Stimulated activated CD4-positive, alpha-beta T cell treated with anti-CD3 and anti-CD28 coated beads, Interleukin-1b, Interleukin-23, amount 100 ng/mL, for 24 hours (primary cell): Measurements from ENCODE around the gene RETSAT.
"Not testable (repeated sequence)": the region's sequence is repeated elsewhere in the genome, so short reads cannot be mapped to it uniquely, and the experiment has no call there.

Experiments used
- DNase-seq, 4 experiments: peaks; one replicate each; pipeline ENCODE4 v3.0.0-alpha.2; 2020; ENCODE audit warnings: low read depth in 4 of 4, low spot score in 1 of 4

Gene RETSAT

DNA sequence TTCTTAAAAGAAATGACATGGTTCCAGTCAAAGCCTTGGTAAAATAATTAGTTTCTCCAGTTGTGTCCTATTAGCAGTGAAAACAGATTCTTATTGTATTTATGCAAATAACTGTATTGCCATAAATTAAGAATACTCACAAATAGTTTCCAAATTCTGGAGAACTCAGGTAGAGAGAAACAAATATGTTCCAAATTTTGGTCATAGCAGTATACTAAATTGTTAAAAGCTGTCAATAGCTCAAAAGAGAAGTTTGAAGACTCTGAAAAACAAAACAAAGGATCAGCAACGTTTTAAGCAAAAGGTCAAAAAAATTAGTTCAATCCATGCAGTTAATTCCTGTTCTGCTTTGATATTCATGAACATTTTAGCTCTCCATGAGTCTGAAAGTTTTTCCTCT is 25.7 kb upstream of the RETSAT start:
- DNase-seq = no peak

DNA sequence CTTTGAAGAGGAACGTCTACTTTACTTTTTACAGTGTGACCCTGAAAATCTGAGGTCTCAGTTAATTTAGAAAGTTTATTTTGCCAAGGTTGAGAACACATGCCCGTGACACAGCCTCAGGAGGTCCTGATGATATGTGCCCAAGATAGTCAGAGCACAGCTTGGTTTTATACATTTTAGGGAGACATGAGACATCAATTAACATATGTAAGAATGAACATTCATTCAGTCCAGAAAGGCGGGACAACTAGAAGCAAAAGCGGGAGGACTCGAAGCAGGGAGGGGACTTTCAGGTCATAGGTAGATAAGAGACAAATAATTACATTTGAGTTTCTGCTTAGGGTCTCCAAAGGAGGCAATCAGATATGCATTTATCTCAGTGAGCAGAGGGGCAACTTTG is 23.9 kb upstream of the RETSAT start:
- no peak for DNase-seq

DNA sequence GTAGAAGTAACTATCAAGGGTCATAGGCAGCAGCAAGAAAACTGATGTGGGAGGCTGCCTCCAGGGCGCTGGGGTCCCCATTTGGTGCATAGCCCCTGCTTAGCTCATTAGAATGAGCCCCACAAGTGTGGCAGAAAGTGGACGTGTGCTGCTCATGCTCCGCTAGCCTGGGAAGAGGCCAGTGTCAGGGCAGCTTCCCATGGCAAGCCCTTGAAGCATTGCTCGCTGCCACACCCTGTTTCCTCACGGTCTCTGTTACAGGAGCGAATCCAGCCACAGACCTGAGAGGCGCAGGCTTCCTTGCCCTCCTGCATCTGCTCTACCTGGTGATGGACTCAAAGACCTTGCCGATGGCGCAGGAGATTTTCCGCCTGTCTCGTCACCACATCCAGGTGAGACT is 22.8 kb upstream of the RETSAT start:
- no peak for DNase-seq

DNA sequence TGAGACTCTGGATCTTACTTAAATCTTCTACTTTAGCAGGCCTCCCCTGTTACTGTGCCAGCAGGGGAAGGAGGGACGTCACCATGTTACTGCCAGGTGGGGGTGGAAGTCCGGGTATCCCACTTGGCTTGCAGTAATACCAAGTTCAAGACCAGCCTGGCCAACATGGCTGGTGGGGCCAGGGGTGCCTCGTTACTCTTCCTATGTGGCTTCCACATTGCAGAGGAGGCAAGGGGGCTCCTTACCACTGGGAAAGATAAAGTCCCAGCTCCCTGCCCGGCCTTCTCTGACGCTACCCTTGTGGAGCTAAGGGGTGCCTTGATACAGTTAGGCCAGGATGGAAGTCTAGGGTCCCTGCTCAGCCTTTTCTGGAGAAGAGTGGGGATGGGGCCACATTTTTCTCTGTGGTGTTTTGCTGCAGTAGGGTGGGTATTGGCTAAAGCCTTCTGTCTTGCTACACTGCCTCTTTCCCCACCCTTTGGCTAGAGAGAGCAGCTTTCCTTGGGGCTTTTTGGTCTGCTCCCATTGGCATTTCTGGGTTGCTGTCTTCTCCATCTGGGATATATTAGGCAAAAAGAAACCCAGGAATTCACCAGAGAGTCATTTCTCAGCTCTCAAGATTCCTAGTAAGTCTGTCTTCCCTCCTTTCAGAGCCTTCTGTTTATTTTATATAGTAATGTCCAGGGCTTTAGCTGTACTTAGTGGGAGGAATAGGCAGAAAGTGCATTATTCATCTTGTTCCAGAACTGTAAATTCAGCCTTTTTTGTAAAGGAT is 22.1 kb upstream of the RETSAT start:
- DNase-seq = no peak

DNA sequence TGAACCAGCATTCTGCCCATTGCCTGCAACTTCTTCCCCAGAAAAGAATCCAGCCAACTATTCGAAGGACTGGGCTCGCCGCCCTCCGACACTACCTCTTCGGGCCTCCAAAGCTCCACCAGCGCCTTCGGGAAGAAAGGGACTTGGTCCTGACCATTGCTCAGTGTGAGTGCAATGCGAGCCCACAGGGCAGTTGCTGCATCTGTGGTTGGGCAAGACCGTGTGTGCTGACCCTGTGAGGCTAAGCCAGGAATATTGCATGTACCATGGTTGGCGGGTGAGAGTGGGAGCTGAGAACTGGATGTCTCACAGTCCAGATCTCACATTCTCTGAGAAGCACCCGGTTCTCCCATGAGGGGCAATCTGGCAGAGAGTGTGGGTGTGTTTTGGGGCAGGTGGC is 16.7 kb upstream of the RETSAT start:
- DNase-seq = no peak

DNA sequence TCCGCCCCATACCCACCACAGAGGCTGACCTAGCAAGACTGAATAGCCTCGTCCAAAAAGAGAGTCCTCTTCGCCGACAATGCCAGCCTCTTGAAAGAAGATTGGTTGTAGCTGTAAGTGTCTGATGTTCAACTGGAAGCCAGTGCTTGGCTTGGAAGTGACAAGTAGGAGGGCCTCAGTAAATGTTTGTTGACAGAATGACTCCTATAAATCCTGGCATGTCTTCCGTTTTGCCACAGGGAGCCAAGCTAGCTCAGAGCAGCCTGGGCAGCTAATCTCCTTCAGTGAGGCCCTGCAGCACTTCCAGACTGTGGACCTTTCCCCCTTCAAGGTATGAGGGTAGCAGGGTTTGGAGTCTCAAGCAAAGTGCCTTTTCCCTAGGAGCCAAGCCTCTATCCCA is 15.2 kb upstream of the RETSAT start:
- DNase-seq = no peak

DNA sequence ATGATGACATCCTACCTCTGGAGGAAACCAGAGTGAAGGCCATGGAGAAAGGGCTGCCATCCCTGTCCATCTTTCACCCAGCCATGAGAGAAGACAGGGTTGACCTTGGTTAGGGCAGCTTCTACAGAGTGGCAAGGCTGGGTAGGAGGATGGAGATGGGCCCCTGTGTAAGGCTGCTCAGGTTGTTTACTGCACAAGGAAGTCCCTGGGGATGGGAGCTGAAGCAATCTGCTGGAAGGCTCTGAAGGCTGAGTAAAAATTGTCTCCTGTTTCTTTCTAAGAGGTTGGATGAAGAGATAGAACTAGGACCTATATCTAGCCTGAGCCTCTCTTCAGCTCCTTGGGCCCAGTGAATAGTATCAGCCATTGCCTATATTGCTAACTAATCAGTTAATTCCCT is 14.6 kb upstream of the RETSAT start:
- no peak for DNase-seq

DNA sequence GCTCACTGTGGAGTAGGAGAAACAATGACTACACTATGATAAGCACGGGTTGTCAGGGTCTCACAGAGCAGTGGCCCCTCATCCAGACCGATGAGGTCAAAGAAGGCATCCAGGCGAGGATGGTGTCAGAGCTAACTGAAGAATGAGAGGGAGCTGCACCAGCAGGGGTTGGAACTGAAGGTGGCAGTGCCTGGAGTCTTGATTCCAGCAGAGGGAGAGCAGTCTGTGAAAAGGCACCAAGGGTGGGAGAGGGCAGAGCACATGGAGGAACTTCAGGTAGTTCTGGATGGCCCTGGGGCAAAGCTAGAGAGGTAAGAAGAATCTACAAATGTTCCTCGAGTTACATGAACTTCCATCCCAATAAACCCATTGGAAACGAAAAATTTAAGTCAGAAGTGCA is 12.9 kb upstream of the RETSAT start:
- DNase-seq = no peak

DNA sequence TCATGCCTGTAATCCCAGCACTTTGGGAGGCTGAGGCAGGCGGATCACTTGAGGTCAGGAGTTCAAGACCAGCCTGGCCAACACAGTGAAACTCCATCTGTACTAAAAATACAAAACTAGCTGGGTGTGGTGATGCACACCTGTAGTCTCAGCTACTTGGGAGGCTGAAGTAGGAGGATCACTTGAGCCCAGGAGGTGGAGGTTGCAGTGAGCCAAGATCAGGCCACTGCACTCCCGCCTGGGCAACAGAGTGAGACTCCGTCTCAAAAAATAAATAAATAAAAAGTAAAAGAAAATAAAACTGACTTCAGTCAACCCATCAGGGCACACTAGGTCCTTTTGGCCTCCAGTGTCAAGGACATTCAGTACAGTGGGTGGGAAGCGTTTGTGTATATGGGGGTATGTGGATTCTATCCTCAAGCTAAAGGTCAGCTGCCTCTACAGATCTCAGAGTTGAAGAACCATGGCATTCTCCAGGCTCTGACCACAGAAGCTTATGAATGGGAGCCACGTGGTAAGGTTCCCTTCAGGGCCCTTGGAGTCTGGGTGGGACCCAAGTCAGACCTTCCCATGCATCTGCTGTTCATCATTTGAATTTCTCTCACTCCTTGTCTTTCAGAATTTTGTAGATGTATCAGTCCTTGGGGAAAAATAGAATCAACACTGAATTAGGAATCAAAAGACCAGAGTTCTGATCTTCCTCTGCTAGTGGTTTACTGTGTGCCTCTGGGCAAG is 8.5 kb upstream of the RETSAT start:
- DNase-seq = not testable (repeated sequence)

DNA sequence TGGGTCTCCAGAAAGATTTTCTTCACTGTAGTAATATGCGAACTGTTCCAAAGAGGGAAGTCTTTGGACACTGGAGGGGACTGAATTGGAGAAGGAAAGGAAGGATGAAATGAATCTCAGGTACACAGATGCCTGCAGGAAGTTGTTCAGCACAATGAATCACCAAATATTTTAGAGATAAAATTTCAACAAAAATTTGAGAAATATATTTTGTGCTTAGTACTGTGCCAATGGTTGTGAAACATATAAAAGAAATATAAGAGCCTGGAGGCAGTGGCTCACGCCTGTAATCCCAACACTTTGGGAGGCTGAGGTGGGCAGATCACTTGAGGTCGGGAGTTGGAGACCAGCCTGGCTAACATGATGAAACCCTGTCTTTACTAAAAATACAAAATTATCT is 3.4 kb upstream of the RETSAT start:
- DNase-seq = no peak

DNA sequence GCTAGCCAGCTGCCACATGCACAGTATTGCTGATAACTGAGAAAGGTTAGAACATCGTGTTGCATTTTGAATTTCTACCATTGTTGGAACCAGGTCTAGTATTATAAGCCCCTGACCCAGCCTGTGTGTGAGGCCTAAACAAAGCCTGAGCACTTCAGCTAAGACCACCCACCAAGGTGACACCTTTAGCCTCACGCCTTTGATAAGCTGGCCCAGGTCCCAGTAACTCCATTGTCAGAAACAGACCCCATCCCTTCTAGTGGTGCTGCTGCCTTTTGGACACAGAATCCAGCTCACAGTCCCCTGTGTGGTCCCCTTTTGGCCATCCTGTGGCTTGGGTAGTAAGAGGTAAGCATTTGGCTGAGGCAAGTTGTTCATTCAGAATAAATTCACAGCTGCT is 1.9 kb upstream of the RETSAT start:
- no peak for DNase-seq

DNA sequence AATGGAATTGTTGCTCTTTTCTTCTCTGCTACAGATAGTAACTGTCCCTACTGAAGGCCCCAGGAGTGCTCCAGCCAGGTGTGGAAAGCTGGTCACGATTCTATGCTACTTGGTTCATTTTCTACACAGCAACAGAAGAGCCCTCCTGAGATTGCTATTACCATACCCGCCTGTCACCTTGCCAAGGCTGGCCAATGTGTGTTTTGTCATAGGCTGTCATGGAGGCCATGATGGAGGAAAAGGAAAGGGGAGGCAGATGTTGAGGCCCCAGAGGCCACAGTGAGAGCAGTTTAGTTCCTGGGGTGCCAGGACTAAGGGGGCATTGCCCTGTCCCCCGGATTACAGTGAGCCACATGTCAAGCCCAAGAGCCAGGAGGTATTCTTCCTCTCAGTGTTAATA is 1.2 kb upstream of the RETSAT start:
- no peak for DNase-seq

DNA sequence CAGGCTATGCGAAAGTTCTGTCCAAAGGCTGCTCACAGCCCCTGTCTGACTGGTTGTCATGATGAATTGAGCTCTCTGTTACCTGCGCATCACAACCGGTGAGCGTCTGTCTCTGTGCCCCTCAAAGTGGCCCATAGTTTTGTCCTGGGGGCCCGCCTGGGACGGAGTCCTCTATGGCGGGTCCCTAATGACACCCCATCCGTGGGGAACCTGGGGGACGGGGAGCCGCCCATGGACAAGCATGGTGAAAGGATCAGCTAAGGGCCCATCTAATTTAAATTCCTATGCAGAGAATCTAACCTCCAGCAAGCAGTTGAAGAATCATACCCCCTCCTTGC is 714 bp upstream of the RETSAT start:
- DNase-seq = peak in 1 of 4 experiments; percentile 10

DNA sequence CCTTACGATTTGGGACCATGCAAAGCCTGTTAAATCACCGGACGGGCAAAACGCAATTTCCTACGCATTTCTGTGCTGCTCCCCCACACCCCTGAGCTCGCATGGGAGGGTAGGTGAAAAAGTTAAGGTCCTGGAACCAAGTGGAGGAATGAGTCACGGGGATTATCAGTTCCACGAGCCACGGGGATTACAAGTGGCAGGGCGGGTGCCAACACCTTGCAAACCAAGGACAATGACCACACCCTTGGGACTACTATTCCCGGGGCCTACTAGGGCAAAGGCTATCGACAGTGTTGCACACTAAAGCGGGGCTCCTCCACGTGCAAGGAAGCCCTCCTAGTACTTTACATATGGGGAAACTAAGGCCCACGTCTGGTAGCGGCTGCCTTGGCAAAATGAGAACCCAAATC is 447 bp downstream of the RETSAT start:
- peak in 1 of 4 experiments; percentile 5 for DNase-seq

DNA sequence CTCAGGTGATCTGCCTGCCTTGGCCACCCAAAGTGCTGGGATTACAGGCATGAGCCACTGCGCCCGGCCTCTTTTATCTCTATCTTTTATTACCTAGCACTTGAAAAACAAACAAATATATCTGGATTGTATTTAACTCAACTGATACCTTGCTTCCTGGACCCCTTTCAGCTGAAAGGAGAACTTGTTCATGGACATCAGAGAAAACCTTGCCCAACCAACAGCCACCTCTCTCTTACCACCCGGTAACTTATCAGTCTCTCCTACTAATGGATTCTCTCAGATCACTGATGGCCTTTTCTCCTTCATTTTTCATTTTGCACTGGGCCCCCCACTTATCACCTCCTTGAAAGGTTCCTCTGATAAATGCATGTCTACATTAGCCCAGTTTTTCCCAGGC is 6.7 kb downstream of the RETSAT start:
- DNase-seq = no peak

DNA sequence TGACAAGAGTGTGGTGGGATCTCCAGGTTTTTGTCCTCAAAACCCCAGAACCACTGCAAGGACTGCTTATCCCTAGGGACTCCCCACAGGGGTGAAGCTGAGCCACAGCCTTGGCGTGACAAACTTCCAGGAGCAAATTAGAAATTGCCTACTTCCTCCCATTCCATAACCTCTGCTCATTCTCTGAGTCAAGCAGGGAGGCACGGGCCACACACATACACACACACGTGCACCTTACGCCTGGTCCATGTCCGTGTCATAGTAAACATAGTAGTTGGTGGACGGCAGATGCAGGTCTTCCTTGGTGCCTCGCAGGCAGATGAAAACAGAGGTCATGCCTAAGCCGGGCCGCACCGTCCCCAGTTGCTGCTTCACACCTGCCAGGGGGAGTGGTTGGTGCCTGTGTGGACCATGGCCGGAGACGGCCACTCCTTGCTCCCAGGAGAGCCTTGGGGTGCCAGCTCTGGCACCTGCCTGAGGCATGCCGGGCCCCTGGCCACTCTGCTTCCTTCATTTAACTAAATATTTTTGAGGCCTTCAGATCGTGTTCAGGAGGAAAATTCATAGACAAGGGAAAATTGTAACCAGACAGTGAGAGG is 9.9 kb downstream of the RETSAT start:
- no peak for DNase-seq

DNA sequence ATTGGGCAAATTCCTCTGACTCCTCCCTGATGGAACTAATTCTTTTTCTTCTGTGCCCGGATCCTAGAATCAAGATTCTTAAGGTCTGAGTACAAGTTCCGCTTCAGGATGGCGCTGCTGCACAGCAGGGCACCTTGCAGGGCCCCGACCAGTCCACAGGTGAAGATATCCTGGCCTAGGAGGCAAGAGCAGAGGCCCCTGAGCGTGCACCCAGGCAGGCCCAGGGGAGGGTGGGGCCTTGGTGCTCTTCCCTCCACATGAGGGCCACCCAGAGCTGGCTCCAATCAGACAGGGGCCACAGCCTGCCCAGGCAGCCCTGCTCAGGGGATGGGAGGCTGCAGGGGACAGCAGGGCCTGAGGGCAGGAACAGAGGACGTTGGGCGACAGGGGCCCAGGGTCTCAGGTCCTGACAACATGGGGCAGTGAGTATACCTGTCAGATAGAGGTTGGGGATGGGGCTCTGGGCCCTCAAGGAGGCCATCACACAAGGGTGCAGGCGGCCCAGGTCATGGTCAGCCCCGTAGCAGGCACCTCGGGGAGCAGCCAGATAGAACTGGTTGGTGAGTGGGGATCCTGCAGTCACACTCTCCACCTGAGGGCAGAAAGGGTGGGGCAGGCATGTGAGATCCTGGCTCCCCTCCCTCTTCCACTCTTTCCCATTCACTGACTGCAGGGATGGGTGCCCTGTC is 11.0 kb downstream of the RETSAT start:
- not testable (repeated sequence) for DNase-seq

DNA sequence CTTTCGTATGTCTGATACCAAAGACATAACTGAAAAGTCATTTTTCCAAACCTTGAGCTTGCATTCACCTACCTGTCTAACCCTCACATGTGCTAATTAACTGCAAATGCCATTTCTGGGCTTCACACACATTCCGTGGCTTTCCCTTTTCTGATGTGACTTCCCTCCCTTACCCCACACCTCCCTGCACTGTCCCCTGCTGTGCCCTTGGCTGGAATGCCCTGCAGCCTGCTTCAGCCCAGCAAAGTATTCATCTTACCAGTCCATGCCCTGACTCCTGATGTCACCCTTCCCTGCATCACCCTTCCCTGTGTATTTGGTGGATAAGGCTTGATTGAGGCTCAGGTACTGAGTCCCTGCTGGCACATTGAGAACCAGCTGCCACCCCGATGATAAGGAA is 12.2 kb downstream of the RETSAT start:
- DNase-seq = no peak

DNA sequence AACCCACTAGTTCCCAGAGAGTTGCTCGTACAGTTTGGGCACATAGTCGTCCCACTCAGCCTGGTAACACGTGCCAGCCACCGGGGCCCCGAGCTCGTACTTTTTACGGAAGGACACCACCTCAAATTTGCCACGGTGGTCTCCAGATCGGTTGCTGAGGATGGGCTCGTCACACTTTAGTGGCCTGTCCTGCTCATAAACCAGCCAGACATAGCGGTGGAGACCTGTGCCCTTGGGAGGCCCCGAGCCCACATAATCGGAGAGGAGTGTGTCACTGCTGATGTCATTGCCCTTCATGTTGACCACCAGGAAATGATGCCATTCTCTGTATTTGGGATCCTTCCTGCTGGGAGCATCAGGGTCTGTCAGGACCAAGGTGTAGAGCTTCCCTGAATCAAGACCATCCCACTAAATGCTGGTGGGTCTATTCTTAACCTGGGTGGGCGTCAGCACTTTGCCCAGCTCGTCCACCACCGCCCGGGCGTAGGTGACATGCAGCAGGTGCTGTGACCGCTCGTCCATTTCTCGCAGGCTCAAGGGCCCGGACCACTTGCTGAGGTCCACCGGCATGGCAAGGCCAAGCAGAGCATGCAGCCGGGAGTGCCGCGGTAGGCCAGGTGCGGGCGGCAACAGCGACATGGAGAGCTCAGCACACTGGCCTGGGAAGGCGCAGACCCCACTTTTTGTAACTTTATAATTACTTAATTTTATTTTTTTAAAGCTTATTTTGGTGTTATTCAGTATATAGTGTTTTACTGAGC is 12.9 kb downstream of the RETSAT start:
- no peak for DNase-seq

DNA sequence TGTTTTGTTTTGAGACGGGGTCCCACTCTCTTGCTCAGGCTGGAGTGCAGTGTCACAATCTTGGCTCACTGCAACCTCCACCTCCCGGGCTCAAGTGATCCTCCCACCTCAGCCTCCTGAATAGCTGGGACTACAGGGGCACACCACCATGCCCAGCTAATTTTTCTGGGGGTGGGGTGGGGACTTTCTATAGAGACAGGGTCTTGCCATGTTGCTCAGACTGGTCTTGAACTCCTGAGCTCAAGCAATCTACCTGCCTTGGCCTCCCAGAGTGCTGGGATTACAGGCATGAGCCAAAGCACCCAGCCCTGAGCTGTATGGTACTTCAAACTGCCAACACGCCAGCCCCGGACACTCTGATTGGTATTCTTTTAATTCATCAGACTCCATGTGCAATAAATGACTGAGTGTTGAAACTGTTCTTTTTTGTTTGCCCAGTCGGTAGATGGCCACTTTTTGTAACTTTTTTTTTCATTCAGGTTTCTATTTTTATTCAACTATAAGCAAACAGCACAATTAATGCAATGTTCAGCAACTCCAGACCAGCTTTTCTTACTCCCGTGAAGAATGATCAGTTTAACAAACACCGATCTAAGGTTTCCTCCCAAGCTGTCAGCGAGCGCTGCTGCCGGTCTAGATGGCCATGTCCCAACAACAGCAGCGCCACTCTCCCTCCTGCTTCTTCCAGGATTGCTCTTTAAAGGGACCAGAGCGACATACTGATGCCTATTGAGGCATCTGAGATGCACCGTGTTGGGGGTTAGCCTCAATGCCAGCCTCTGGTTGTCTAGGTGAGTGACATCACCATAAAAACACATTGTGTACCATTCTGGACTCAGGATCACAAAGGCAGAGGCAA is 14.1 kb downstream of the RETSAT start:
- no peak for DNase-seq
